HG02642 (cell line): ENCODE data around the gene MVB12B.

Experiments used
- ATAC-seq: cut with Tn5 transposase; IDR thresholded peaks from one replicate; pipeline ENCODE4 v1.9.1; 2021; ENCODE audit warnings: mild to moderate bottlenecking; ENCODE audit not compliant: unreplicated experiment, poor library complexity

MVB12B gene

GRCh38 chr9:126420643-126421564 is 94.3 kb downstream of the MVB12B start:
- no peak for ATAC-seq

- ATAC-seq: no peak
Measured at GRCh38 chr9:126421567-126422428, 95.2 kb downstream of the MVB12B start.

- no peak for ATAC-seq
Measured at GRCh38 chr9:126423142-126423915, 96.7 kb downstream of the MVB12B start.

- no peak for ATAC-seq
Measured at GRCh38 chr9:126423916-126424185, 97.2 kb downstream of the MVB12B start.

GRCh38 chr9:126424511-126424910 is 97.9 kb downstream of the MVB12B start:
- ATAC-seq: no peak

GRCh38 chr9:126428534-126429175 is 102.0 kb downstream of the MVB12B start:
- no peak for ATAC-seq

GRCh38 chr9:126429190-126429589 is 102.6 kb downstream of the MVB12B start:
- no peak for ATAC-seq

GRCh38 chr9:126430124-126430523 is 103.5 kb downstream of the MVB12B start:
- ATAC-seq: no peak

GRCh38 chr9:126431077-126431742 is 104.6 kb downstream of the MVB12B start:
- no peak for ATAC-seq

- ATAC-seq: no peak
Measured at GRCh38 chr9:126432659-126433058, 106.0 kb downstream of the MVB12B start.

GRCh38 chr9:126435105-126435504 is 108.5 kb downstream of the MVB12B start:
- no peak for ATAC-seq

GRCh38 chr9:126435626-126436025 is 109.0 kb downstream of the MVB12B start:
- ATAC-seq: no peak

- ATAC-seq: no peak
Measured at GRCh38 chr9:126436545-126437267, 110.1 kb downstream of the MVB12B start.

- no peak for ATAC-seq
Measured at GRCh38 chr9:126437268-126437666, 110.6 kb downstream of the MVB12B start.

- no peak for ATAC-seq
Measured at GRCh38 chr9:126437701-126438100, 111.1 kb downstream of the MVB12B start.

- no peak for ATAC-seq
Measured at GRCh38 chr9:126438741-126439401, 112.2 kb downstream of the MVB12B start.

GRCh38 chr9:126439402-126439765 is 112.8 kb downstream of the MVB12B start:
- no peak for ATAC-seq

- no peak for ATAC-seq
Measured at GRCh38 chr9:126439883-126440653, 113.4 kb downstream of the MVB12B start.
